Stimulated activated memory B cell treated with anti-CD40 and anti-IgM and Interleukin-4, amounts not matched to agents 10 μg/mL and 1 μg/mL and 100 μg/mL, for 72 hours (primary cell): ENCODE measurements around the gene SERPINB6.

Source experiments
- ATAC-seq: fragments of 150-1000 bp; cut with Tn5 transposase; 2 replicates; pipeline ENCODE4 v1.10.0; 2021
- H3K27ac Mint-ChIP-seq: one replicate; pipeline ENCODE4 v1.8.0; 2022; ENCODE audit warnings: mild to moderate bottlenecking, mixed read lengths
- H3K27me3 Mint-ChIP-seq: one replicate; pipeline ENCODE4 v1.8.0; 2022; ENCODE audit warnings: mixed read lengths
- H3K36me3 Mint-ChIP-seq: one replicate; pipeline ENCODE4 v1.8.0; 2022; ENCODE audit warnings: mixed read lengths
- H3K4me1 Mint-ChIP-seq: one replicate; pipeline ENCODE4 v1.8.0; 2022; ENCODE audit warnings: mixed read lengths
- H3K4me3 Mint-ChIP-seq: one replicate; pipeline ENCODE4 v1.8.0; 2022; ENCODE audit warnings: mild to moderate bottlenecking, moderate library complexity, mixed read lengths
- H3K9me3 Mint-ChIP-seq: one replicate; pipeline ENCODE4 v1.8.0; 2022; ENCODE audit warnings: mixed read lengths

Gene SERPINB6

DNA sequence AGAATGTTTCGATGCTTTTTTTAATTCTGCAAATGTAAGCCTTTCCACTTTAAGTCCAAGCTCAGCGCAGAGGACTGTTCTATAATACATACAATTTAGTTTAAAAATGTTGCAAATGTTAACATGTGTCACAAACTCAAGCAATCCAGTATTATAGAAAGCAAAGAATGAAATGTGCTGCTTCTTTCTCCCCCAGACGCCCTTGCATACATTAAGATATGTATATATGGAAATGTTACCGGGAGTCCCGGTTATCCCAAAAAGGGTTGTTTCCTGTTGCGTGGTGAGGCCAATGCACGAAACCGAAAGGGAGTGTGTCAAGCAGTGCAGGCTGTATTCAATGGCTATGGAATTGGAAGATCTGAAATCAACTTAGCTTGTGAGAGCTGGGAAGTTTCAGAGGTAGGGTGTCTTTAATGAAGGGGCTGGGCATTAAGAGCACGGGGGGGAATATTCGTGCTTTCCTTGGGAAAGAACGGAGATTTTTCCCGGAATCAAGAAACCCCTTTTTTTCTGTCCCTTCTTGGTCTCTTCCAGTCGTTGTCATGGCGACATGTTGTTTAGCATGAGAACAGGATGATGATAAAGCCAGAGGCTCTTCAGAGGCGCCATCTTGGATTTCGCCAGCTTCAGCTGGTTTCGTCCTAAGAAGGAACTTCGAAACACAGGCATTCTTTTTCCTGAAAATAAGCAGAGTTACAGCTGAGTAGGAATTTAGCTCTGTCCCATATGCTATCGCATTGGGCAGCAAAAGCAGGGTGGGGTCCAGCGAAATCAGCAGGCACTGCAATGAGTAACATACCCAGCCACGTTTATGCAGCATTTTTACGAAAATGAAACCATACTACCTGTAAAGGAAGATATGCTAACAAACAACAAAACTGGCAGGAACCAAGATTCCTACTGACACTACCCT, 18.2 kb upstream of the SERPINB6 start:
- ATAC-seq, result peak; percentile 88
- H3K36me3 Mint-ChIP-seq, result no peaks in the 10 kb centered on the region
- peak overlapping the region; percentile 86 for H3K27ac Mint-ChIP-seq
- no peaks in the 10 kb centered on the region for H3K27me3 Mint-ChIP-seq
- peaks cover 26% of the 10 kb centered on the region for H3K4me1 Mint-ChIP-seq
- H3K4me3 Mint-ChIP-seq, result peak overlapping the region; percentile 94
- no peaks in the 10 kb centered on the region for H3K9me3 Mint-ChIP-seq

DNA sequence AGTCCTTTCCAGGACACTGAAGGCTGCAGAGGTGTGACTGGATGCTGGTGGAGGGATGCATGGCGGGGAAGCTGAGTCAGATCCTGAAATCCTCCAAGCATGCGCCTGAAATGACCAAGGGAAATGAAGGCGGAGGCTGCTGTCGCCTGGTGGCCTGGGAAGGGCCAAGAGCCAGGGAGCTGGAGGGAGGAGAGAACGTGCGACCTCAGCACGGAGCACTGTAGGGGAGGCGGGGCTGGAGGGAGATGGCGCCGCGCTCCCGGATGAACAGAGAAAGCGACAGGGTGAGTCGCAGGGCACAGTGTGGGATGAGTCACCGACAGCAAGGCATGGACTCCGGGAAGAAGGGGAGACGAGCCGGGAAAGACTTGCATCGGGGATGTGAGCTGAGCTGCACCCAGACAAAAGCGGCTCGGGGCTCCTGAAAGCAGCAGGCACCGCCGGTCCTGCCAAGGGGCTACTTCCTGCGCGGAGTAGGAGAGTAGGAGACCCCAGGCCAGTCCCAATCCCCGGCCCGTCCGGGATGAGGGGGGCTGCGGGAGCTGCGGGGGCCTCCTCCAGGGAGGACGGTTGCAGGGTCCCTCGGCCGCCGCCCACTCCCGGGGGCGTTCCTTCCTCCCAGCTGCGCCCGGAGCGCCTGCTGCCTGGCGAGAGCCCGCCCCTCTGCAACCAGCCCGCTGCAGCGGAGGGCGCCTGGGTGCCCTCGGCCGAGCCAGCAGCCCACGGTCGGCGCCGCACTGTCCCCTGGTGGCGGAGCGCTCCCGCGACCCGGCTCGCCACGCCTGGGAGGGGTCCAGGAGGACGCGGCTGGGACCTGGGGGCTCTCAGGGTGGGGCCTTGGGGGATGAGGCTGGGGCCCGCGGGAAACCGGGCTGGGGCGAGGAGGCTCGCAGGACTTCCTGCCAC, 17.3 kb upstream of the SERPINB6 start:
- Mint-ChIP-seq H3K4me3 (peak overlapping the region; percentile 94), H3K27me3 (peaks cover 3% of the 10 kb centered on the region), H3K9me3 (no peaks in the 10 kb centered on the region), H3K27ac (peak overlapping the region; percentile 86), H3K36me3 (no peaks in the 10 kb centered on the region), H3K4me1 (peaks cover 26% of the 10 kb centered on the region)
- peak; percentile 93 for ATAC-seq

DNA sequence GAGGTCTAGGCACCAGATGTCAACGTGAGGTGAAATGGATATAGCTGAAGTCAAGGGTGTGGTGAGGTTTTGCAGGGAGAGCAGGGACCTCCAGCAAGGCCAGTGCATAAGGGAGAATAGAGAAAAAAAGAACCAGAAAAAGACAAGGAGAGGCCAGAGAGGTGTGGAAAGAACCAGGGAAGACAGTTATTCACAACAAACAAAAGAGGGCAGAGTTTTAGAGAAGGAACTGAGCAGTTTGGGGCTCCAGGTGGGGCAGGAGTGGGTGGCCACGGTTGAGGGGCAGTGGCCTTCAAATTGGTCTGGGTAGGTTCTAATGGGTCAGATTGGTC, 16.7 kb upstream of the SERPINB6 start:
- Mint-ChIP-seq H3K4me1 (peaks cover 26% of the 10 kb centered on the region), H3K27me3 (peaks cover 9% of the 10 kb centered on the region), H3K4me3 (peak overlapping the region; percentile 94), H3K9me3 (no peaks in the 10 kb centered on the region), H3K27ac (peak overlapping the region; percentile 86), H3K36me3 (no peaks in the 10 kb centered on the region)
- no peak for ATAC-seq

DNA sequence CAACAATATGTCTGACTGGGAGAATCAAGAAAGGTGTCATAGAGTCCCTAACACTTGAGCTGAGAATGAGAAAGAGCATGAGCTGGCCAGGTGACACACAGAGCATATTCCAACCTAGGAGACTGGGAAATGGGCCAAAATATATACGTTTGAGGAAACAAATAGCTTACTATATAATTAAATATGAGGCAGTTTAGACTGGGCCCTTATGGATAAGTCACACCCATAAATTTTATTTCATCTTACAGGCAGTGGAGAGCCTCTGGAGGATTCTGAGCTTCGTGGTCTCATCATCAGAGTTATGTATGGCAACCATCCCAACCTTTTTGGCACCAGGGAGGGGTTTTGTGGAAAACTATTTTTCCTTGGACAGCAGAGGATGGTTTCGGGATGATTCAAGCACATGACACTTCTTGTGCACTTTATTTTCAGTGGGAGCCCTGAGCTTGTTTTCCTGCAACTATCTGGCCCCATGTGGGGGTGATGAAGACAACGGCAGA, 15.4 kb upstream of the SERPINB6 start:
- Mint-ChIP-seq H3K9me3 (no peaks in the 10 kb centered on the region), H3K4me3 (no peak overlapping the region), H3K36me3 (no peaks in the 10 kb centered on the region), H3K4me1 (peaks cover 26% of the 10 kb centered on the region), H3K27ac (peak overlapping the region; percentile 86), H3K27me3 (peaks cover 22% of the 10 kb centered on the region)
- ATAC-seq, result no peak

DNA sequence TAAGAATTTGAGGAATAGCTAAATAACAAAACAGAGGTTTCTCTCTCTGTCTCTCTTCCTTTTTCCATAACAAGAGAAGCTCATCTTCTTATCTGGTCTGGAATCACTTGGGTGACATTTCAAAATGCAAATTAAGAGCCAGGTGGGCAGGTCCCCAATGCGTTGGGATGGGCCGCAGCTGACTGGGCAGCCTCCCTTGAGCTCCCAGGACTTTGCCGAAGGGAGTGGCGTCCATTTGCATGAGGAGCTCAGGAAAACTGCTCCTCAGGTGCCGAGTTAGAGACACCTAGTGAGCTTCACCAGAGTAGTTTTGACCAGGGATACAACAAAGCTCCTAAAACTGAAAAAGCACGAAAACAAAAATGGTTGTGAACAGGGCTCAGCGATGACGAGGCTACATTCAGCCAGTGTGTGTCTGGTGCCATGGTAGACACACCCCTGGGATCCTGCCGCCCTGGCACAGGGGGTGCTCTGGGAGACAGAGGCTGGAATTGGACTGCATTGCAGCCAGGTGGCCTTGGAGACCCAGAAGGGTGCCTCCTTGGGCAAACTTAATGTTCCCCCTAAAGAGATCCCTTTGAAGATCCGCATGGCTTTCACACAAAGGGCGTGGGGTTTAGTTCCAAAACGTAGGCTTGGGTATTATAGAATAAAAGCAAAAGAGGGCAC, 13.5 kb upstream of the SERPINB6 start:
- ATAC-seq, result no peak
- H3K36me3 Mint-ChIP-seq, result no peaks in the 10 kb centered on the region
- no peak overlapping the region for H3K4me3 Mint-ChIP-seq
- peaks cover 38% of the 10 kb centered on the region for H3K27me3 Mint-ChIP-seq
- H3K4me1 Mint-ChIP-seq, result peaks cover 16% of the 10 kb centered on the region
- H3K27ac Mint-ChIP-seq, result no peak overlapping the region
- no peaks in the 10 kb centered on the region for H3K9me3 Mint-ChIP-seq

DNA sequence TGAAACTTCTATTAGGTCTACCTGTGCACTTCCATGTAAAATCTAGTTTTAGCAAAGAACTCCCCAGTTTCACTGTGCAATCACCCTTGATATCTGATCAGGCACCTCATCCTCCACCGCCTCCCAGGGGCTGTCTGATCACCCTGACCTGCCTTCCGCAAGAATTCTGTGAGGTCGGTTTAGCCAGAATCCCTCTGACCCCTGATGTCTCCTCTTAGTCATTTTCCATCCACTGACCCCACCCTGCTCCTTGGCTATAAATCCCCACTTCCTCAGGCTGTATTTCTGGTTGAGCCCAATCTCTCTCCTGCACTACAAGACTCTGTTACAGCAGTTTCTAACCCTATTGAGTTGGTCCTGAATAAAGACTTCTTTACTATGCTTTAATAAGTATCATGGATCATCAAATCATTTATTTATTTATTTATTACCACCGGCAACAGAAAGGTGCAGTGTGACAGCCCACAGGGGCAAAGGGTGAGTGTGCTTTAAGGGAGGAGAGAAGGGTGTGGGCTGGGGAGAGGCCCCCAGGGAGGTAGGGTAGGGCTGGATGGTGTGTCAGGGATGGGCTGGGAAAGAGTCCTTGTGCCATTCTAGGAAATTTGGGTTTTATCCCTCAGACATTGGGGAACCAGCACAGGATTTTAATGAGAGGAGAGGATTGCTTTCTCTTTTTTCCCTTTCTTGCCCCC, 11.2 kb upstream of the SERPINB6 start:
- Mint-ChIP-seq H3K36me3 (no peaks in the 10 kb centered on the region), H3K4me3 (no peak overlapping the region), H3K4me1 (peaks cover 6% of the 10 kb centered on the region), H3K9me3 (no peaks in the 10 kb centered on the region), H3K27ac (no peak overlapping the region), H3K27me3 (peaks cover 38% of the 10 kb centered on the region)
- ATAC-seq, result no peak

DNA sequence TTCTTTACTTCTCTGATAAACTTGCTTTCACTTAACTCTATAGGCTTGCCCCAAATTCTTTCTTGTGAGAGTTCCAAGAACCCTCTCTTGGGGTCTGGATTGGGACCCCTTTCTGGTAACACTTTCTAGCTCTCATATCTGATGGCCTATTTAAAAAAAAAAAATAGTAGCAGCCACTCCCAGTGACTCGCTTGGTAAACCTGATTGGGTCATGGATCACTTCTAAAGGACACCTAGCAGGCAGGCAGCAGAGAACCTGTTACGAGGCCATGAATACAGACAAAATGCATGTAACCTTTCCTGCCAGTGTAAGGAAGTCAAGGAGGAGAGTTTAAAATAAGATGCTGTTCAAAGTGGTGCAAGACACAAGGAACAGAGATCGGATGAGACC, 9.1 kb upstream of the SERPINB6 start:
- H3K27me3 Mint-ChIP-seq, result peaks cover 38% of the 10 kb centered on the region
- H3K4me3 Mint-ChIP-seq, result no peak overlapping the region
- ATAC-seq, result no peak

DNA sequence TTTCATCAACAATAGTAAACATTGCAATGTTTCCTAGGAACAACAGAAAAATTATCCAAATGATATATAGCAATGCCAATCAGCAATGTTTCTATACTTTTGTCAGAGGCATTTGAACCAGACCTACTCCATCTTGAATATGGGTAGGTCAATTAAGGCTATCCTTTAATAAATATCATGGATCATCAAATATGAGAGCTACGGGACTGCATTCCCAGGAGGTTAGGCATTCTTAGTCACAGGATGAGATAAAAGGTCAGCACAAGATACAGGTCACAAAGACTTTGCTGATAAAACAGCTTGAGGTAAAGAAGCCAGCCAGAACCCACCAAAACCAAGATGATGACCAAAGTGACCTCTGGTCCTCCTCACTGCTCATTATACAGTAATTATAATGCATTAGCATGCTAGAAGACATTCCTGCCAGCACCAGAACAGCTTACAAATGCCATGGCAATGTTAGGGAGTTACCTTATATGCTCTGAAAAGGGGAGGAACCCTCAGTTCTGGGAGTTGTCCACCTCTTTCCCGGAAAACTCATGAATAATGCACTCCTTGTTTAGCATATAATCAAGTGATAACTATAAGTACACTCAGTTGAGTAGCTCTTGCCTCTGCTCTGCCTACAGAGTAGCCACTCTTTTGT, 8.6 kb upstream of the SERPINB6 start:
- no peak for ATAC-seq
- Mint-ChIP-seq H3K4me3 (no peak overlapping the region), H3K9me3 (no peaks in the 10 kb centered on the region), H3K36me3 (no peaks in the 10 kb centered on the region), H3K4me1 (no peaks in the 10 kb centered on the region), H3K27ac (no peak overlapping the region), H3K27me3 (peaks cover 38% of the 10 kb centered on the region)

More for the DNA sequence above, 9.1 kb upstream of the SERPINB6 start:
- Mint-ChIP-seq H3K4me1 (no peaks in the 10 kb centered on the region), H3K27ac (no peak overlapping the region), H3K36me3 (no peaks in the 10 kb centered on the region), H3K9me3 (no peaks in the 10 kb centered on the region)

DNA sequence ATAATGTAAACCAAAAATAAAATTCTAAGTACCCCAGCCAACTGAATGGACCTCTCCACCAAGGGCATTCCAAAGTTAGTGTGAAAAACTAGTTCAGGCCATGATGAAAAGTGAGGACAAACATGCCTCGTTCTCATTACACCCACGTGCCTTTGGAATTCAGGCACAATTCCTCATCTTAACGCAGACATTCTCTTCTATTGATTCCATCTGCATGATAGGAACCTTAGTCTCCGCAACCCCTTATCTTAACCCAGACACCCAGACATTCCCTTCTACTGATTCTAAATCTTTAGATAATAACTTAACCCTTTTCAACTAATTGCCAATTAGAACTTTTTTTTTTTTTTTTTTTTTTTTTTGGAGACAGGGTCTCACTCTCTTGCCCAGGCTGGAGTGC, 7.6 kb upstream of the SERPINB6 start:
- Mint-ChIP-seq H3K9me3 (no peaks in the 10 kb centered on the region), H3K27ac (no peak overlapping the region), H3K4me3 (no peak overlapping the region), H3K36me3 (no peaks in the 10 kb centered on the region), H3K4me1 (no peaks in the 10 kb centered on the region), H3K27me3 (peaks cover 38% of the 10 kb centered on the region)
- ATAC-seq, result no peak

DNA sequence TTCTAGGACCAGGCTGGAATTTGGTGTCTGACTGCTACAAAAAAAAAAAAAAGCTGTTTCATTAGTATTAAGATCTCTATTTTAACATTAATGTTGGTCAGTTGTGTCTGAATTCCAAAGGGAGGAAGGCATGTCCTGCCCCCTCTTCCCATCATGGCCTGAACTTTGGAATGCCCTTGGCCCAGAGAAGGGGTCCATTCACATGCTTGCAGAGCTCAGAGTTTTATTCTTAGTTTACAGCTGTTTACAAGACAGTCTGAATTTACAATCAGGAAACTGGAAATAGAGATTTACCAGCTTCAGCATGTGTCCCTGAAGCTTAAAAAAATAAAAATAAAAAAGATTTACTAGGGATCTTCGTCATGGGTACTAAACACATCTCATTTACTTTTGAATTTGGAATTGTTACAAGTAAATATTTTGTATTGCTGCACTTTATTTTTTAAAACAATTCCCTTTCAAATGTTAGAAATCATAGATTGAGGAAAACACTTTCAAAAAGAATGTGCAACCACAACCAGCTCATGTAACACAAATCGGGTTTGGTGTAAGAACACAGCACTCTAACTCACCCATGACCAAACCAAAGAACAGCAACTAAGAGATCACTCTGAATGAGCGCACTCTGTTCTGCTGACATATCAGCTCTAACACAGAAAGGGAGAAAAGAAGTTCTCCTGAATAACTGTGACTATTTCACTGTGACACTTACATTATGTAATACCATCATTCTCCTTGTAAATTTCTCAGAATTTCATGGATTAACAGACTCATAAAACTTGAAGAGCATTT, 6.6 kb upstream of the SERPINB6 start:
- Mint-ChIP-seq H3K4me3 (no peak overlapping the region), H3K27me3 (peaks cover 29% of the 10 kb centered on the region), H3K27ac (no peak overlapping the region), H3K36me3 (no peaks in the 10 kb centered on the region), H3K9me3 (no peaks in the 10 kb centered on the region), H3K4me1 (no peaks in the 10 kb centered on the region)
- no peak for ATAC-seq

DNA sequence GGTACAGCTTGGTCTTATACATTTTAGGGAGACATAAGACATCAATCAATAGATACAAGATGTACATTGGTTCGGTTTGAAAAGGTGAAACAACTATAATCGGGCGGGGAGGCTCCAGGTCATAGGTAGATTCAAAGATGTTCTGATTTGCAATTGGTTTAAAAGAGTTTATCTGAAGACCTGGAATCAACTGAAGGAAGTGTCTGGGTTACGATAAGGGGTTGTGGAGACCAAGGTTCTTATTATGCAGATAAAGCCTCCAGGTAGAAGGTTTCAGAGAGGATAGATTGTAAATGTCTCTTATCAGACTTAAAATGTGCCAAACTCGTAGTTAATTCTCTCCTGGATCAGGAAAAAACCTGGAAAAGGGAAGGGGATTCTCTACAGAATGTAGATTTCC, 5.9 kb upstream of the SERPINB6 start:
- Mint-ChIP-seq H3K27ac (no peak overlapping the region), H3K36me3 (no peaks in the 10 kb centered on the region), H3K9me3 (no peaks in the 10 kb centered on the region), H3K27me3 (peaks cover 21% of the 10 kb centered on the region), H3K4me3 (no peak overlapping the region), H3K4me1 (peaks cover 4% of the 10 kb centered on the region)
- no peak for ATAC-seq

DNA sequence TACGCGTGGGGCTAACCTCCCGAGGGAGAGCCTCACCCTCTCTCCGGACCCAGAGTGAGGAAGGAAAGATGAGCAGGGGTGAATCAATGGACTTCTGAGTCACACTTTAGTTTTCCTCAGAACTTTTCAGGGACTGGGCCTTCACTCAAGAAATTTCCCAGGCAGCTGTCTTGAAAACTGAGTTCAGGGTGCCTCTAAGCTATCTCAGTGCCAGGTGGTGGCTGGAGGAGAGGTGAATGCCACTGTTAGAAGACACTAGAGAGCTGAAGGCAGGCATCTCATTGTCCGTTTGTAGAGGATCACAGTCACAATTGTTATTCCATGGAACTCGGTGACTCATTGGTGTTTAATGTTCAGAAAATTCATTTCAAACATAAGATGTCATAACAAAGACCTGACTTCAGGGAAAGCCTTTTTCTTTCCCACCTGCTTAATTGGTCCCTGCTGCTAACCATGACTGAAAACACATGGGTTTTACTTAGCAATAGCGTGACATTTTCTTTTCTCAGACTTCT, 5.3 kb upstream of the SERPINB6 start:
- H3K4me1 Mint-ChIP-seq, result peaks cover 10% of the 10 kb centered on the region
- H3K4me3 Mint-ChIP-seq, result no peak overlapping the region
- peak overlapping the region; percentile 52 for H3K27ac Mint-ChIP-seq
- no peaks in the 10 kb centered on the region for H3K36me3 Mint-ChIP-seq
- no peaks in the 10 kb centered on the region for H3K9me3 Mint-ChIP-seq
- no peak for ATAC-seq
- H3K27me3 Mint-ChIP-seq, result peaks cover 15% of the 10 kb centered on the region

DNA sequence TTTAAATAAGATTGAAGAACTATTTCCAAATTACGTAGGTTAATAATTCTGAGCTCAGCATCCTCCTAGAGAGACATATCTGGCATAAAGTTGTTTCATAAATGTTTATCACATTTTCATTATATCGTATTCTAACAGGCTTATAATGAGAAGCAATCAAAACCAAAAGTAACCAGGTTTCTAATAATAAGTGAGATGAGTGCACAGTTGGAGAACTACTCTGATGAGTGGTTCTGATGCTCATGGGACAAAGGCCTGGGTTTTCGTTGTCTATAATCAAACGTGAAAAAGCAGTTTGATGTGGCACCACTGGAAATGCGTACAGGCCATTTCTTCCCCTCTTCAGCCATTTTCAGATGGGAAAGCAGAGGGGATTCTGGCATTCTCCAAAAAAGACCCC, 4.7 kb upstream of the SERPINB6 start:
- no peaks in the 10 kb centered on the region for H3K9me3 Mint-ChIP-seq
- H3K27me3 Mint-ChIP-seq, result peaks cover 9% of the 10 kb centered on the region
- H3K4me3 Mint-ChIP-seq, result no peak overlapping the region
- peak overlapping the region; percentile 52 for H3K27ac Mint-ChIP-seq
- no peak for ATAC-seq
- no peaks in the 10 kb centered on the region for H3K36me3 Mint-ChIP-seq
- H3K4me1 Mint-ChIP-seq, result peaks cover 10% of the 10 kb centered on the region
